Neural progenitor cell (in vitro differentiated cells): ENCODE data around the gene MRPL39.

ENCODE experiments used
- EZH2phosphoT487 ChIP-seq: fragments of 200-600 bp; sonication (generic); IDR thresholded peaks from 2 replicates; pipeline ENCODE4 v1.6.1; 2017; ENCODE audit warnings: antibody characterized with exemption
- TF ChIP-seq, protein P1 (sequence below): fragments of 200-600 bp; sonication (generic); IDR thresholded peaks from 2 replicates; pipeline ENCODE4 v1.5.1; 2017; ENCODE audit warnings: antibody characterized with exemption, mild to moderate bottlenecking

DNA sequence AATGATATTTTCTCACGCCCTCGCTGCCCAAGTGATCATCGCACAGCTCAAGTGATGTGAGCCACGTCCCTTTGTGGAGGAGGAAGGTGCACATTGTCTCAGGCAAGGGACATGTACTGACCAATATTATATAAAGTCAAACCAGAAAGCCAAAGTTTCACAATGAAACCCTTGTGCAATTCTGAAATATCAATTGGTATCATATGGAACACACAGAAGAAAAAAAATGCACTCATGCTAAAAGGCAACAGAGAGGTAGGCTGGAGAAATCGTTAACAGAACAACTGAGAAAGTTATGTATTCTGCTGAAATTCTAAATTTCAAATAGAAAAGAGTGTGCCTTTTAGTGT lies 33.6 kb upstream of the MRPL39 start:
- TF ChIP-seq, protein P1, sequence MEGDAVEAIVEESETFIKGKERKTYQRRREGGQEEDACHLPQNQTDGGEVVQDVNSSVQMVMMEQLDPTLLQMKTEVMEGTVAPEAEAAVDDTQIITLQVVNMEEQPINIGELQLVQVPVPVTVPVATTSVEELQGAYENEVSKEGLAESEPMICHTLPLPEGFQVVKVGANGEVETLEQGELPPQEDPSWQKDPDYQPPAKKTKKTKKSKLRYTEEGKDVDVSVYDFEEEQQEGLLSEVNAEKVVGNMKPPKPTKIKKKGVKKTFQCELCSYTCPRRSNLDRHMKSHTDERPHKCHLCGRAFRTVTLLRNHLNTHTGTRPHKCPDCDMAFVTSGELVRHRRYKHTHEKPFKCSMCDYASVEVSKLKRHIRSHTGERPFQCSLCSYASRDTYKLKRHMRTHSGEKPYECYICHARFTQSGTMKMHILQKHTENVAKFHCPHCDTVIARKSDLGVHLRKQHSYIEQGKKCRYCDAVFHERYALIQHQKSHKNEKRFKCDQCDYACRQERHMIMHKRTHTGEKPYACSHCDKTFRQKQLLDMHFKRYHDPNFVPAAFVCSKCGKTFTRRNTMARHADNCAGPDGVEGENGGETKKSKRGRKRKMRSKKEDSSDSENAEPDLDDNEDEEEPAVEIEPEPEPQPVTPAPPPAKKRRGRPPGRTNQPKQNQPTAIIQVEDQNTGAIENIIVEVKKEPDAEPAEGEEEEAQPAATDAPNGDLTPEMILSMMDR, result no peak
- TF ChIP-seq EZH2phosphoT487, result no peak
